OCI-LY1 (cell line): ENCODE measurements around the gene UNC5A.

Experiments
- H2AFZ ChIP-seq: fragments of 200-600 bp; sonication (generic), shearing (Covaris generic); 2 replicates; pipeline ENCODE4 v1.6.0; 2014; ENCODE audit warnings: antibody characterized with exemption, mild to moderate bottlenecking, low read length
- H3F3A ChIP-seq: fragments of 200-600 bp; sonication (generic), shearing (Covaris generic); 2 replicates; pipeline ENCODE4 v1.6.0; 2014; ENCODE audit warnings: mild to moderate bottlenecking, antibody characterized with exemption, low read length, moderate library complexity; ENCODE audit not compliant: insufficient read depth
- H3K27ac ChIP-seq: fragments of 200-600 bp; sonication (generic); 2 replicates; pipeline ENCODE4 v1.5.1; 2014; ENCODE audit warnings: low read length, mixed run types, mild to moderate bottlenecking, low read depth; ENCODE audit not compliant: poor library complexity, severe bottlenecking
- H3K27me3 ChIP-seq: fragments of 200-600 bp; sonication (generic); 2 replicates; pipeline ENCODE4 v1.6.0; 2014; ENCODE audit warnings: antibody characterized with exemption, mild to moderate bottlenecking, low read length, moderate library complexity; ENCODE audit not compliant: insufficient read depth
- H3K36me3 ChIP-seq: fragments of 200-600 bp; sonication (generic); 2 replicates; pipeline ENCODE4 v1.6.1; 2014; ENCODE audit warnings: mild to moderate bottlenecking, antibody characterized with exemption, low read length, moderate library complexity, mixed read lengths; ENCODE audit not compliant: insufficient read depth
- H3K4me1 ChIP-seq: fragments of 200-600 bp; sonication (generic); 2 replicates; pipeline ENCODE4 v1.5.1; 2014; ENCODE audit warnings: mild to moderate bottlenecking, low read length, moderate library complexity; ENCODE audit not compliant: insufficient read depth, severe bottlenecking
- H3K4me2 ChIP-seq: fragments of 200-600 bp; sonication (generic), shearing (Covaris generic); 2 replicates; pipeline ENCODE4 v1.6.1; 2014; ENCODE audit warnings: low read length
- H3K4me3 ChIP-seq: fragments of 200-600 bp; sonication (generic); 2 replicates; pipeline ENCODE4 v1.5.1; 2014; ENCODE audit warnings: low read length, low read depth, mild to moderate bottlenecking, mixed read lengths; ENCODE audit not compliant: poor library complexity, severe bottlenecking
- H3K79me2 ChIP-seq: fragments of 200-600 bp; shearing (Covaris generic); 2 replicates; pipeline ENCODE4 v1.6.1; 2016; ENCODE audit warnings: mixed run types, low read length, mixed read lengths; ENCODE audit not compliant: insufficient read depth
- H3K9ac ChIP-seq: fragments of 200-600 bp; sonication (generic), shearing (Covaris generic); 2 replicates; pipeline ENCODE4 v1.6.1; 2014; ENCODE audit warnings: mild to moderate bottlenecking, low read length, mixed read lengths
- H3K9me2 ChIP-seq: fragments of 200-600 bp; sonication (generic), shearing (Covaris generic); 2 replicates; pipeline ENCODE4 v1.6.1; 2014; ENCODE audit warnings: low read depth, mild to moderate bottlenecking, low read length, mixed read lengths
- H3K9me3 ChIP-seq: fragments of 200-600 bp; shearing (Covaris generic); 2 replicates; pipeline ENCODE4 v1.6.1; 2014; ENCODE audit warnings: low read length, mixed read lengths
- H4K20me1 ChIP-seq: fragments of 200-600 bp; sonication (generic), shearing (Covaris generic); 2 replicates; pipeline ENCODE4 v1.6.0; 2016; ENCODE audit warnings: mild to moderate bottlenecking, low read length; ENCODE audit not compliant: insufficient read depth
- EZH2 ChIP-seq: fragments of 200-600 bp; sonication (generic), shearing (Covaris generic); IDR thresholded peaks from 2 replicates; pipeline ENCODE4 v1.8.0; 2017; ENCODE audit warnings: borderline replicate concordance, mixed run types, mild to moderate bottlenecking, antibody characterized with exemption, low read length, moderate library complexity, mixed read lengths
- TF ChIP-seq, protein P1 (sequence below): fragments of 200-600 bp; sonication (generic), shearing (Covaris generic); IDR thresholded peaks from 2 replicates; pipeline ENCODE4 v1.5.1; 2017; ENCODE audit warnings: mild to moderate bottlenecking, antibody characterized with exemption, low read length, moderate library complexity, mixed read lengths

UNC5A gene

DNA sequence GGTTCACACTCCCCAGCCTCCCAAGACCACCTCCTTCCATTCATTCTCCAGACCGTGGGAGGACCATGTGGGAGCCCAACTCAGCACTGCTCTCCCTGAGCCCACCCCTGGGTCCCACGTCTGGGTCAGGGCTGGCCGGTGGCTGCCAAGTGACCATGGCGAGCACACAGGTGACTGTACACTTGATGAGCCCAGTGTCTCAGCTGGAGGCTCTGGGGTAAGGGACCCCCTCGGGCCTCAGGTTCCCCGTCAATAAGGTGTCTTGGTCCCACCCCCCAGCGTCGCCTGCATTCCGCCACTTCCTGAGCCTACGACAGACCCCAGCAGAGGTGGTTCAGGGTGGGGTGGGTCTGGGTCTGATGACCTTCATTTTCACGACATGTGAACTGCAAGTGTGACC, 50.0 kb downstream of the UNC5A start:
- Histone ChIP-seq H3K4me3 (no peak overlapping the region), H3K9me2 (no peaks in the 10 kb centered on the region), H3K4me2 (no peak overlapping the region), H3K9me3 (no peaks in the 10 kb centered on the region), H3K79me2 (no peaks in the 10 kb centered on the region), H3F3A (no peaks in the 10 kb centered on the region), H3K9ac (no peak overlapping the region), H4K20me1 (no peaks in the 10 kb centered on the region), H3K36me3 (no peaks in the 10 kb centered on the region), H3K4me1 (no peaks in the 10 kb centered on the region), H2AFZ (no peak overlapping the region), H3K27ac (no peak overlapping the region), H3K27me3 (peaks cover 8% of the 10 kb centered on the region)
- TF ChIP-seq, protein P1, sequence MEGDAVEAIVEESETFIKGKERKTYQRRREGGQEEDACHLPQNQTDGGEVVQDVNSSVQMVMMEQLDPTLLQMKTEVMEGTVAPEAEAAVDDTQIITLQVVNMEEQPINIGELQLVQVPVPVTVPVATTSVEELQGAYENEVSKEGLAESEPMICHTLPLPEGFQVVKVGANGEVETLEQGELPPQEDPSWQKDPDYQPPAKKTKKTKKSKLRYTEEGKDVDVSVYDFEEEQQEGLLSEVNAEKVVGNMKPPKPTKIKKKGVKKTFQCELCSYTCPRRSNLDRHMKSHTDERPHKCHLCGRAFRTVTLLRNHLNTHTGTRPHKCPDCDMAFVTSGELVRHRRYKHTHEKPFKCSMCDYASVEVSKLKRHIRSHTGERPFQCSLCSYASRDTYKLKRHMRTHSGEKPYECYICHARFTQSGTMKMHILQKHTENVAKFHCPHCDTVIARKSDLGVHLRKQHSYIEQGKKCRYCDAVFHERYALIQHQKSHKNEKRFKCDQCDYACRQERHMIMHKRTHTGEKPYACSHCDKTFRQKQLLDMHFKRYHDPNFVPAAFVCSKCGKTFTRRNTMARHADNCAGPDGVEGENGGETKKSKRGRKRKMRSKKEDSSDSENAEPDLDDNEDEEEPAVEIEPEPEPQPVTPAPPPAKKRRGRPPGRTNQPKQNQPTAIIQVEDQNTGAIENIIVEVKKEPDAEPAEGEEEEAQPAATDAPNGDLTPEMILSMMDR = no peak
- TF ChIP-seq EZH2 = no peak

DNA sequence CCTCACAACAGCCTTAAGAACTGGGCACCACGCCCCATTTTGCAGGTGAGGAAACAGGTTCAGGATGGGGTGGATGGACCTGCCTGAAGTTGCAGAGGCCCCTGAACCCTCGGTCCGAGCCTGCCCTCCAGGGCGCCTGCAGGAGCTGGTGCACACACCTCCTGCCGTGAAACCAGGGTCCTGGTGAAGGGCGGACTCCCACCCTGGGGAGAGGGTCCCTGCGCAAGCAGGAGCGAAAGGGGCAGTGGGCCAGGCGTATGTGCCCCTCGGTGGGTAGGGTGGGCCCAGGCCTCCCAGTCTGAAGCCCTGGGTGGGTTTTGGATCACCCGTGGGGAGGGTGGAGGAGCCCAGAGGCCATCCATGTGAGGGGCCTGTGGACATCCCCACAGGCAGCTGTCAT, 50.9 kb downstream of the UNC5A start:
- Histone ChIP-seq H3K9me2 (no peaks in the 10 kb centered on the region), H3K27me3 (peaks cover 4% of the 10 kb centered on the region; the same call in 1 of the 2 replicates), H3K4me3 (no peak overlapping the region), H3K9me3 (no peaks in the 10 kb centered on the region), H4K20me1 (no peaks in the 10 kb centered on the region), H3K79me2 (no peaks in the 10 kb centered on the region), H3K9ac (no peak overlapping the region), H2AFZ (no peak overlapping the region), H3F3A (no peaks in the 10 kb centered on the region), H3K4me1 (no peaks in the 10 kb centered on the region), H3K27ac (no peak overlapping the region), H3K4me2 (no peak overlapping the region), H3K36me3 (no peaks in the 10 kb centered on the region)
- no peak for TF ChIP-seq EZH2
- TF ChIP-seq, protein P1 = no peak

DNA sequence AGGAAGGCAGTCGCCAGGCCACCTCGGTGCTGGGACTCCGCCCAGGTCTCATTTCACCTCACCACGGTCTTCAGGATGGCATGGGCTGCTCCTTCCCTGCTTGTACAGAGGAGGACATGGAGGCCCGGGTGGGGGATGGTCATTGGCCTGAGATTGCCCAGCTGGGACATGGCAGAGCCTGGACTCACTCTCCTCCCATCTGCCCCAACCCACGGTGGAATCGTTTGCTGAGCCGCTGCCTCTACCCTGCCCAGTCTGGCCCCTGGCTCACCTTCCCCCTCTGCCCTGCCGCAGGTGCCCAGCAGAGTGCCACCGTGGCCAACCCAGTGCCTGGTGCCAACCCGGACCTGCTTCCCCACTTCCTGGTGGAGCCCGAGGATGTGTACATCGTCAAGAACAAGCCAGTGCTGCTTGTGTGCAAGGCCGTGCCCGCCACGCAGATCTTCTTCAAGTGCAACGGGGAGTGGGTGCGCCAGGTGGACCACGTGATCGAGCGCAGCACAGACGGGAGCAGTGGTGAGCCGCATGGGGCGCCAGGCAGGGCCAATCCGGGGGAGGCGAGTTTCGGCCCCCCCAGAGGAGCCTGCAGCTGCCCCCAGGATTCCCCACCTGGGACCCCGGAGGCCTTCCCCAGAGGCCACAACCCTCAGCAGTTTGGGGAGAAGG, 52.1 kb downstream of the UNC5A start:
- no peak overlapping the region for H2AFZ ChIP-seq
- no peaks in the 10 kb centered on the region for H3F3A ChIP-seq
- no peaks in the 10 kb centered on the region for H3K36me3 ChIP-seq
- no peak overlapping the region for H3K27ac ChIP-seq
- H3K4me3 ChIP-seq = no peak overlapping the region
- H3K4me2 ChIP-seq = no peak overlapping the region
- H3K79me2 ChIP-seq = no peaks in the 10 kb centered on the region
- no peaks in the 10 kb centered on the region for H3K4me1 ChIP-seq
- H3K9me3 ChIP-seq = no peaks in the 10 kb centered on the region
- TF ChIP-seq EZH2 = no peak
- TF ChIP-seq, protein P1 = no peak
- no peaks in the 10 kb centered on the region for H4K20me1 ChIP-seq
- 0 out of 2 replicates have a peak, but pooled peaks cover 4% of the 10 kb centered on the region for H3K27me3 ChIP-seq
- no peak overlapping the region for H3K9ac ChIP-seq
- H3K9me2 ChIP-seq = no peaks in the 10 kb centered on the region
